GM19240 (cell line): ENCODE measurements around the gene CPNE2.

Source experiments
- DNase-seq: peaks from one replicate; pipeline ENCODE4 v3.0.0; 2011; ENCODE audit warnings: low spot score; ENCODE audit not compliant: insufficient read length

CPNE2 gene

DNA sequence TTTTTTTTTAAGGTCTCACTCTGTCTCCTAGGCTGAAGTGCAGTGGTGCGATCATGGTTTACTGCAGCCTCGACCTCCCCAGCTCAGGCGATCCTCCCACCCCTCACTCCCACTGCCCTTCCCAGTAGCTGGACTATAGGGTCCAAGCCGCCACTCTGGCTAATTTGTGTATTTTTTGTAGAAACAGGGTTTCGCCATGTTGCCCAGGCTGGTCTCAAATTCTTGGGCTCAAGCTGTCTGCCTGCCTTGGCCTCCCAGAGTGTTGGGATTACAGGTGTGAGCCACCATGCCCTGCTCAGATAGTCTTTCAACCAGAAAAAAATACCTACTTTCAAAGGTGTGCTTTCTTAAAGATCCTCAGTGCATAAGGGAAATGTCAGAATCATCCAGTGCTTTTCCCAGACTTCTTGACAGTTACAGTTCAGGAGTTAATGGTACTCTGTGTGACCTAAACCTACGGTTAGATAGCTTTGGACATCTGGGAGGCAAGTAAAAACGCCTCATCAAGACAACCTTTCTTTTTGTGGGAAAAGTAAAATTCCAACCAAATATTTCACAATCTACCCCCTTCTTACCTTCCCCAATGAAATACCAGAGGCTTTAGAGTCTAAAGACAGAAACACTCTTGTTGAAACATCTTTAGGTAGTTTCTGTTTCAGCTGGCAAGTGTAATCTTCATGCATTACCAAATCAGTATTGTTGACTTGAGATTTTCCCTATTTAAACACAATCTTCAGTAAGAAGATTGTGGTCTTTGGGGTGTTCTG is 100.5 kb downstream of the CPNE2 start:
- no peak for DNase-seq

DNA sequence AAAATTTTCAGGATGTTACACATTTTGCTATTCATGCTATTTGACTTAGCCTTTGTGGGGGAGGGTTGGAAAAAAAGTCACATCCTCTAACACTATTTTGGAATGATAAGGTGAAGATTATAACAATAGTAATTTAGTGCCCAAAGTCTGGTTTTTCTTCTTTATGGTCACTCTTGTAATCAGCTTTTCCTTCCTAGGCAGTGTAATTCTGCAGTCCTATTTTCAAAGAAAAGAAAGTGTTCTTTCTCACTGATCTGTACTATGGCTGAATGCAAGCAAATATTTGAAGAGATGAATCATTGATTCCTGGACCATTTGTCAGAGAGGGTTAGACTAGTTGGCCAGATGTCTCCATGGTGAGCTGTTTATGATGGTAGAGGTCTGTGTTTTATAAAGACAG is 102.1 kb downstream of the CPNE2 start:
- no peak for DNase-seq

DNA sequence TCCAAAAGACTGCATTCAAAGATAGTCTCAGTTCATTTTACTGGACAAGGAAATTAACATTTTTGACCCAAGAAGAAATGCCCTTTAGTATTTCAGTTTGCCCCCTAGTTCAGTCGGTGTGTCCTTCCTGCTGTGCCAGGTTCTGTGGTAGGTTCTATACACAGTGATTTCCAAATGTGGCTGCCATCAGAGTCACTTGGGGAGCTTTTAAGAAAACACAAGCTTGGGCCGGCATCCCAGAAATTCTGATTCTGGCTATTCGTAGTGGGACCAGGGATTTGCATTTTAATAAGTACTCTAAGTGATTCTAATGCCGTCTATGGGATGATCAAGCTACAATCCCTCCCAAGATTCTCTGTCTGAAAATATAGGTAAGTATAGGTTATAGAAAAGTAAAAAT is 103.9 kb downstream of the CPNE2 start:
- DNase-seq, result no peak

DNA sequence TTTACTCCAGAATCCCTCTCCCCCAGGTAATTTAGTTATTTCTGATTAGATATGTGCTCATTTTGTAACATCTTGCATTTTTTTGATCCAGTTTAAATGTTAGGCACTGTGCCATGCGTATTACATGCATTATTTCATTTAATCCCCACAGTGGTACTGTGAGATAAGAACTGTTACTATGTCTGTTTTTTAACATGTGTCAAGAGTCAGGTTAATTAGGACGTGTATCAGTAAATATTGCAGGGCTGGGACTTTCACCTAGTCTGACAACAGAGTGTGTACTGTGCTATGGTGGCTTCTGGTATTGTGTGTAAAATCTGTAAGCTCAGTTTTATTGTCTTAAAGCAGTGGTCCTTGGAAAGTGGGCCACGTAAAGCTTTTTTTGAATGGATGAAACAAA is 104.4 kb downstream of the CPNE2 start:
- no peak for DNase-seq
